CD14-positive monocyte (primary cell): ENCODE results near the gene ZSCAN23. TPM values are rescaled to one million over a fixed set of nuclear protein-coding genes. Genes with fewer than 3 reads are reported as not detected.
"Not testable (repeated sequence)": the region's sequence is repeated elsewhere in the genome, so short reads cannot be mapped to it uniquely, and the experiment has no call there.

Experiments used
- DNase-seq, 3 donors: peaks; one replicate each; pipeline ENCODE4 v3.0.0-alpha.2; 2011 to 2022
- H2AFZ ChIP-seq: 2 replicates; pipeline ENCODE4 v1.6.0; 2012; ENCODE audit warnings: mild to moderate bottlenecking, low read depth, low read length, inconsistent platforms; ENCODE audit not compliant: insufficient read depth, poor library complexity, severe bottlenecking
- H3K27ac ChIP-seq, 2 donors: 1 replicate in 1 of 2; 2 replicates in 1 of 2; pipeline ENCODE4 v1.5.1; 2012 to 2013; ENCODE audit warnings: low read length in 2 of 2, control low read depth in 1 of 2, inconsistent platforms in 1 of 2, low read depth in 1 of 2, mild to moderate bottlenecking in 1 of 2
- H3K27me3 ChIP-seq, 2 donors: one replicate each; pipeline versions ENCODE4 v1.6.0 to v1.6.1; 2011 to 2013; ENCODE audit warnings: low read length in 2 of 2; ENCODE audit not compliant: control insufficient read depth in 2 of 2, insufficient read depth in 2 of 2
- H3K36me3 ChIP-seq, 2 donors: replicated peaks in 1 of 2; 1 replicate in 1 of 2; 2 replicates in 1 of 2; pipeline versions ENCODE4 v1.5.1 to v1.6.1; 2012 to 2013; ENCODE audit warnings: low read length in 2 of 2, control low read depth in 1 of 2, inconsistent platforms in 1 of 2, mild to moderate bottlenecking in 1 of 2; ENCODE audit not compliant: insufficient read depth in 2 of 2, control insufficient read depth in 1 of 2
- H3K4me1 ChIP-seq, 2 donors: 1 replicate in 1 of 2; 2 replicates in 1 of 2; pipeline versions ENCODE4 v1.5.1 to v1.6.1; 2012 to 2013; ENCODE audit warnings: low read length in 2 of 2, control low read depth in 1 of 2, inconsistent platforms in 1 of 2, mild to moderate bottlenecking in 1 of 2, moderate library complexity in 1 of 2; ENCODE audit not compliant: insufficient read depth in 2 of 2, control insufficient read depth in 1 of 2
- H3K4me2 ChIP-seq: replicated peaks from 2 replicates; pipeline ENCODE3; 2012; ENCODE audit warnings: low read length, moderate library complexity, mild to moderate bottlenecking; ENCODE audit not compliant: poor library complexity, severe bottlenecking; ENCODE audit errors: extremely low read depth
- H3K4me3 ChIP-seq, 3 experiments: fragments of 200-600 bp in 1 of 3; sonication (generic) in 1 of 3; replicated peaks in 1 of 3; 1 replicate in 2 of 3; 2 replicates in 1 of 3; pipeline ENCODE4 v1.5.1; 2011 to 2013; ENCODE audit warnings: low read length in 3 of 3, mild to moderate bottlenecking in 3 of 3, control low read depth in 2 of 3, low read depth in 2 of 3, inconsistent platforms in 1 of 3, moderate library complexity in 1 of 3
- H3K79me2 ChIP-seq: 2 replicates; pipeline ENCODE4 v1.6.0; 2012; ENCODE audit warnings: mild to moderate bottlenecking, control low read depth, inconsistent platforms, low read length, moderate library complexity; ENCODE audit not compliant: insufficient read depth
- H3K9ac ChIP-seq: 2 replicates; pipeline ENCODE4 v1.6.0; 2017; ENCODE audit warnings: low read length, mild to moderate bottlenecking; ENCODE audit not compliant: insufficient read depth, poor library complexity, severe bottlenecking
- H3K9me3 ChIP-seq, 2 donors: replicated peaks in 1 of 2; 1 replicate in 1 of 2; 2 replicates in 1 of 2; pipeline versions ENCODE4 v1.5.1 to v1.6.1; 2012 to 2013; ENCODE audit warnings: low read length in 2 of 2, control low read depth in 1 of 2; ENCODE audit not compliant: control insufficient read depth in 1 of 2, insufficient read depth in 1 of 2
- H4K20me1 ChIP-seq: 2 replicates; pipeline ENCODE4 v1.6.0; 2012; ENCODE audit warnings: mild to moderate bottlenecking, low read length, control low read depth, moderate library complexity; ENCODE audit not compliant: insufficient read depth
- H3K27ac Mint-ChIP-seq, 7 donors: one replicate each; pipeline ENCODE4 v1.8.0; 2020; ENCODE audit warnings: mild to moderate bottlenecking in 7 of 7, mixed read lengths in 7 of 7, moderate library complexity in 6 of 7, inconsistent platforms in 2 of 7
- H3K27me3 Mint-ChIP-seq, 3 donors: one replicate each; pipeline ENCODE4 v1.8.0; 2021 to 2022; ENCODE audit warnings: low read depth in 3 of 3, mild to moderate bottlenecking in 3 of 3, mixed read lengths in 3 of 3, moderate library complexity in 3 of 3, inconsistent platforms in 1 of 3
- H3K36me3 Mint-ChIP-seq, 2 donors: one replicate each; pipeline ENCODE4 v1.8.0; 2020; ENCODE audit warnings: mixed read lengths in 2 of 2, inconsistent platforms in 1 of 2, mild to moderate bottlenecking in 1 of 2
- H3K4me1 Mint-ChIP-seq: one replicate; pipeline ENCODE4 v1.8.0; 2020; ENCODE audit warnings: mild to moderate bottlenecking, mixed read lengths
- H3K4me3 Mint-ChIP-seq, 2 donors: one replicate each; pipeline ENCODE4 v1.8.0; 2020; ENCODE audit warnings: mild to moderate bottlenecking in 2 of 2, mixed read lengths in 2 of 2, moderate library complexity in 1 of 2
- H3K9me3 Mint-ChIP-seq, 7 donors: one replicate each; pipeline ENCODE4 v1.8.0; 2020 to 2022; ENCODE audit warnings: mixed read lengths in 7 of 7, mild to moderate bottlenecking in 6 of 7, moderate library complexity in 6 of 7, inconsistent platforms in 2 of 7
- CTCF ChIP-seq: fragments of 200-600 bp; IDR thresholded peaks from one replicate; pipeline ENCODE4 v1.8.0; 2022; ENCODE audit warnings: antibody characterized with exemption, mild to moderate bottlenecking
- WGBS: methylation state at CpG from one replicate; pipeline ENCODE4 v1.1.5; 2013; ENCODE audit warnings: missing lambda C conversion rate; ENCODE audit not compliant: insufficient coverage; 5-methylcytosine and 5-hydroxymethylcytosine counted together
- intact Hi-C, 2 donors: fragments of 100-400 bp; cut with micrococcal nuclease; formaldehyde crosslinking; loops; one replicate each; pipeline versions ENCODE4 v1.15.0 to v1.15.1; 2023
- polyA plus RNA-seq, 3 donors: library from polyadenylated mRNA; depleted of rRNA in 1 of 3; unstranded in 2 of 3; stranded (reverse) in 1 of 3; fragments of 300-500 nt in 2 of 3; fragments of >200 nt in 1 of 3; fragmentation: Illumina TruSeq in 2 of 3; gene quantifications; 1 replicate in 2 of 3; 2 replicates in 1 of 3; pipeline ENCODE4 v1.2.3, GENCODE V29; 2012 to 2021

ZSCAN23 gene
- polyA plus RNA-seq, 3 donors = not detected

- no peak for TF ChIP-seq CTCF
- Mint-ChIP-seq H3K4me1 (peaks cover 15% of the 10 kb centered on the region), H3K27me3 (peaks cover 41 to 64% (median 52%) of the 10 kb centered on the region in 3 donors), H3K9me3 (peaks cover 15 to 44% (median 33%) of the 10 kb centered on the region in 7 donors), H3K4me3 (peak overlapping the region; percentile 12 to 73), H3K27ac (no peak overlapping the region), H3K36me3 (peaks cover 4 to 8% of the 10 kb centered on the region in 2 donors)
- WGBS = 5% methylated on average over 33 of the region's 36 CpGs
- no peak overlapping the region for H3K27ac ChIP-seq
- peaks cover 37 to 59% of the 10 kb centered on the region in 2 donors for H3K27me3 ChIP-seq
- peaks cover 7 to 13% of the 10 kb centered on the region in 2 donors for H3K4me1 ChIP-seq
- H4K20me1 ChIP-seq = no peaks in the 10 kb centered on the region
- intact Hi-C loops = no loop called here
- no peaks in the 10 kb centered on the region for H3K79me2 ChIP-seq
- H3K9ac ChIP-seq = no peak overlapping the region
- H3K9me3 ChIP-seq = peaks cover 19 to 42% of the 10 kb centered on the region in 2 donors
- H3K4me3 ChIP-seq = no peak overlapping the region
- H2AFZ ChIP-seq = no peak overlapping the region
- H3K36me3 ChIP-seq = no peaks in the 10 kb centered on the region
- peak overlapping the region; percentile 14 for H3K4me2 ChIP-seq
- DNase-seq = no peak
Measured at GRCh38 chr6:28446818-28447511, 3.7 kb upstream of the ZSCAN23 start.

- not testable (repeated sequence) for H3K4me3 ChIP-seq
- peaks cover 37 to 59% of the 10 kb centered on the region in 2 donors for H3K27me3 ChIP-seq
Measured at GRCh38 chr6:28444759-28445158, 1.5 kb upstream of the ZSCAN23 start.

More at GRCh38 chr6:28444759-28445158, 1.5 kb upstream of the ZSCAN23 start:
- intact Hi-C loops, H3K79me2 ChIP-seq, H3K27ac Mint-ChIP-seq, H3K9ac ChIP-seq, H2AFZ ChIP-seq, H3K36me3 ChIP-seq, H3K27ac ChIP-seq, H4K20me1 ChIP-seq, H3K36me3 Mint-ChIP-seq, DNase-seq, H3K4me2 ChIP-seq: not testable (repeated sequence)
- H3K9me3 ChIP-seq = peaks cover 19 to 42% of the 10 kb centered on the region in 2 donors
- Mint-ChIP-seq H3K9me3 (peaks cover 15 to 46% (median 34%) of the 10 kb centered on the region in 7 donors), H3K4me1 (peaks cover 15% of the 10 kb centered on the region), H3K4me3 (peak overlapping the region in 1 of 2 donors; percentile 22), H3K27me3 (peaks cover 40 to 54% (median 50%) of the 10 kb centered on the region in 3 donors)
- peaks cover 7 to 13% of the 10 kb centered on the region in 2 donors for H3K4me1 ChIP-seq
- no CpG with 5 or more reads among the region's 3 CpGs for WGBS
